Liver (tissue), 3 donors: ENCODE results near the gene SYNM.

Experiments used
- ATF3 ChIP-seq: IDR thresholded peaks from 2 replicates; pipeline ENCODE4 v1.6.1; 2016; ENCODE audit warnings: antibody characterized with exemption
- CTCF ChIP-seq: fragments of 150-350 bp; IDR thresholded peaks from 2 replicates; pipeline ENCODE4 v1.5.1; 2017; ENCODE audit warnings: improper control_type of control experiment, low read depth, low read length; ENCODE audit not compliant: missing input control
- EGR1 ChIP-seq, 2 donors: IDR thresholded peaks; 2 replicates each; pipeline ENCODE4 v1.6.1; 2016 to 2018; ENCODE audit warnings: antibody characterized with exemption in 2 of 2, low read depth in 2 of 2
- FOXA1 ChIP-seq: IDR thresholded peaks from 2 replicates; pipeline ENCODE4 v1.6.1; 2016; ENCODE audit warnings: antibody characterized with exemption
- GABPA ChIP-seq, 2 donors: IDR thresholded peaks in 1 of 2; conservative IDR thresholded peaks in 1 of 2; 2 replicates each; pipeline ENCODE4 v1.6.1; 2016; ENCODE audit warnings: antibody characterized with exemption in 2 of 2, mild to moderate bottlenecking in 1 of 2, moderate library complexity in 1 of 2
- HNF4A ChIP-seq, 2 donors: conservative IDR thresholded peaks; 2 replicates each; pipeline ENCODE4 v1.6.1; 2016; ENCODE audit warnings: antibody characterized with exemption in 2 of 2, mild to moderate bottlenecking in 2 of 2
- MAX ChIP-seq: IDR thresholded peaks from 2 replicates; pipeline ENCODE4 v1.6.1; 2016; ENCODE audit warnings: antibody characterized with exemption
- RAD21 ChIP-seq, 2 donors: IDR thresholded peaks; 2 replicates each; pipeline ENCODE4 v1.6.1; 2016; ENCODE audit warnings: antibody characterized with exemption in 2 of 2, mild to moderate bottlenecking in 2 of 2
- REST ChIP-seq: IDR thresholded peaks from 2 replicates; pipeline ENCODE4 v1.6.1; 2016; ENCODE audit warnings: antibody characterized with exemption, mild to moderate bottlenecking
- SP1 ChIP-seq: IDR thresholded peaks from 2 replicates; pipeline ENCODE4 v1.6.1; 2018; ENCODE audit warnings: antibody characterized with exemption, mild to moderate bottlenecking
- TAF1 ChIP-seq: conservative IDR thresholded peaks from 2 replicates; pipeline ENCODE4 v1.6.1; 2016; ENCODE audit warnings: antibody characterized with exemption, mild to moderate bottlenecking
- YY1 ChIP-seq: IDR thresholded peaks from 2 replicates; pipeline ENCODE4 v1.6.1; 2016; ENCODE audit warnings: antibody characterized with exemption, mild to moderate bottlenecking
- donor health status: healthy.
- donor health status: healthy.

- TF ChIP-seq MAX (no peak), EGR1 (IDR thresholded peaks at IDR 0.05; ENCODE audit: low read depth in 2 of 2) (no peak), ATF3 (no peak), REST (no peak), CTCF (no peak), TAF1 (no peak), YY1 (no peak), SP1 (no peak), GABPA (IDR thresholded peaks at IDR 0.05 in 1 of 2, conservative IDR thresholded peaks at IDR 0.05 in 1 of 2) (no peak), FOXA1 (no peak), HNF4A (conservative IDR thresholded peaks at IDR 0.05) (no peak), RAD21 (IDR thresholded peaks at IDR 0.05) (no peak)
Observed at GRCh38 chr15:99170476-99171065, 65.7 kb downstream of the SYNM start.
